ENCODE data around the gene PODXL2.

Gene PODXL2

GRCh38 chr3:127720161-127720823, 91.3 kb downstream of the PODXL2 start:
- peak in 1 of 2 donors; percentile 45 for DNase-seq
- H3K27ac ChIP-seq: no peak overlapping the region
- H3K4me1 ChIP-seq: peaks cover 0 to 3% (median 1%) of the 10 kb centered on the region in 4 donors
- intact Hi-C loops (cut with DNase I; ENCODE audit: low total_unique reads): no loop called here
- no peaks in the 10 kb centered on the region for H3K27me3 ChIP-seq
- H3K9me3 ChIP-seq: no peaks in the 10 kb centered on the region
- H3K36me3 ChIP-seq: peaks cover 16 to 30% (median 23%) of the 10 kb centered on the region in 3 donors
- TF ChIP-seq CTCF (IDR thresholded peaks at IDR 0.05): no peak
- no peak overlapping the region for H3K4me3 ChIP-seq

- Histone ChIP-seq H3K27ac (no peak overlapping the region), H3K4me1 (peaks cover 0 to 3% (median 0%) of the 10 kb centered on the region in 4 donors), H3K27me3 (no peaks in the 10 kb centered on the region), H3K4me3 (no peak overlapping the region), H3K9me3 (no peaks in the 10 kb centered on the region), H3K36me3 (peaks cover 16 to 30% (median 23%) of the 10 kb centered on the region in 3 donors)
- DNase-seq: no peak
- intact Hi-C loops (cut with DNase I; ENCODE audit: low total_unique reads): no loop called here
- TF ChIP-seq CTCF (IDR thresholded peaks at IDR 0.05): no peak
Measured at GRCh38 chr3:127720985-127721935, 92.3 kb downstream of the PODXL2 start.

DNA sequence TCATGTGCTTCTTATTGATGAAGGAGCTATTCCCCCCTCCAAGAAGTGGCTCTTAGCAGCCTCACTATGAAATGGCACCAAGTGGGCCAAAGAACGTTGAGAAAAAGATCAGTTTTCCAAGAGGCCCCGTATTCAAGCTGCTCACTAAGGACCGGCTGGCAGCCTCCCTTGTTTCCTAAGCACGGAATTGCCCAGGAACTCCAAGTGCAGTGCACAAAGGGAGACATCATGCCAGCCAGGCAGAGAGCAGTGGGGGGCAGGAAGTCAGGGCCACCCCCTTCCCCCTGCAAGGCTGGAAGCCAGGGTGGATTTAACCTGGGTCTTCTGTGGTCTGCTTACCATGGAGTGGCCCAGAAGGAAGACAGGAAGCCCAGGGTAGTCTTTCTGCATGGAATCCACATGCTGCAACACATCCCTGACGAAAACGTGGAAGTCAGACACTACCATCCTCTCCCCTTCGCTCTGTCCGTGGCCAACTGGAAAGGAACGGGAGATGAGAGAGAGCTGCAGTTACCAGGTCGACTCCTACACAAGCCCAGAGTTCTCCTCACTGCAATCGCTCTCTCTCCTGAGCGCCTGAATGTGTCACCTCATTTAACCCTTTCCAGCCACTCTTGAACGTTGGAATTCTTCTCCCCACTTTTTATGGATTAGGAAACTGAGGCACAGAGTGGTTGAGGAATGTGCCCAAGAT, 93.3 kb downstream of the PODXL2 start:
- intact Hi-C loops (cut with DNase I; ENCODE audit: low total_unique reads): no loop called here
- Histone ChIP-seq H3K27ac (no peak overlapping the region), H3K4me3 (no peak overlapping the region), H3K9me3 (no peaks in the 10 kb centered on the region), H3K36me3 (peaks cover 16 to 30% (median 23%) of the 10 kb centered on the region in 3 donors), H3K4me1 (peaks cover 0 to 3% (median 0%) of the 10 kb centered on the region in 4 donors), H3K27me3 (no peaks in the 10 kb centered on the region)
- peak in 1 of 2 donors; percentile 59 for DNase-seq
- TF ChIP-seq CTCF (IDR thresholded peaks at IDR 0.05): no peak
